Nephron progenitor cell (in vitro differentiated cells): Measurements from ENCODE around the gene TICAM1.
"Not testable (repeated sequence)": the region's sequence is repeated elsewhere in the genome, so short reads cannot be mapped to it uniquely, and the experiment has no call there.

ENCODE experiments used
- DNase-seq: peaks from one replicate; pipeline ENCODE4 v3.0.0; 2021
- H3K27ac Mint-ChIP-seq: 2 replicates; pipeline ENCODE4 v1.8.0; 2021; ENCODE audit warnings: mild to moderate bottlenecking, moderate library complexity, mixed read lengths
- H3K27me3 Mint-ChIP-seq: 2 replicates; pipeline ENCODE4 v1.8.0; 2021; ENCODE audit warnings: mild to moderate bottlenecking, low read depth, mixed read lengths; ENCODE audit not compliant: poor library complexity
- H3K36me3 Mint-ChIP-seq: 2 replicates; pipeline ENCODE4 v1.8.0; 2021; ENCODE audit warnings: low read depth, mixed read lengths
- H3K4me1 Mint-ChIP-seq: 2 replicates; pipeline ENCODE4 v1.8.0; 2021; ENCODE audit warnings: mixed read lengths
- H3K4me3 Mint-ChIP-seq: 2 replicates; pipeline ENCODE4 v1.8.0; 2021; ENCODE audit warnings: mild to moderate bottlenecking, moderate library complexity, mixed read lengths
- H3K9me3 Mint-ChIP-seq: 2 replicates; pipeline ENCODE4 v1.8.0; 2021; ENCODE audit warnings: mild to moderate bottlenecking, moderate library complexity, mixed read lengths
- TF ChIP-seq, protein P1 (sequence below): fragments of 200-600 bp; sonication (generic); IDR thresholded peaks from 2 replicates; pipeline ENCODE4 v1.5.0; 2021; ENCODE audit warnings: antibody characterized with exemption

TICAM1 gene

DNA sequence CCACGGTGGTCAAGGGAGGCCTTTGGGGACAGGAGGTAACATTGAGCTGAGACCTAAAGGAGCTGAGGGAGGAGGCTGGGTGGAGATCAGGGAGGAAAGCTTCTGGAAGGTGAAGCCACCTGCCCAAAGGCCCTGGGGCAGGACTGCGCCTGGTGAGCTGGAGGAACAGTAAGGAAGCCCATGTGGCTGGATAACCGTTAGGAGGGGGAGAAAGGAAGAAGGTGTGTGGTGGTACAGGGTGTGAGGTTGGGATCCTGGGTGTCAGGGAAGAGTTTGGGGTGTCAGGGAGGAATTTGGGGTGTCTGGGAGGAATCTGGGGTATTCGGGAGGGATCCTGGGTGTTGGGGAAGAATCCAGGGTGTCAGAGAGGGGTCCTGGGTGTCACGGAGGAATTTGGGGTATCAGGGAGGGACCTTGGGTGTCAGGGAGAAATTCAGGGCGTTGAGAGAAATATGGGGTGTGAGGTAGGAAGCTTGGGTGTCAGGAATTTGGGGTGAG, 695 bp downstream of the TICAM1 start:
- peak overlapping the region; percentile 70 for H3K27ac Mint-ChIP-seq
- H3K4me3 Mint-ChIP-seq: peak overlapping the region; percentile 75
- peaks cover 59% of the 10 kb centered on the region for H3K27me3 Mint-ChIP-seq
- H3K36me3 Mint-ChIP-seq: no peaks in the 10 kb centered on the region
- no peak for DNase-seq
- H3K9me3 Mint-ChIP-seq: peaks cover 10% of the 10 kb centered on the region
- TF ChIP-seq, protein P1, sequence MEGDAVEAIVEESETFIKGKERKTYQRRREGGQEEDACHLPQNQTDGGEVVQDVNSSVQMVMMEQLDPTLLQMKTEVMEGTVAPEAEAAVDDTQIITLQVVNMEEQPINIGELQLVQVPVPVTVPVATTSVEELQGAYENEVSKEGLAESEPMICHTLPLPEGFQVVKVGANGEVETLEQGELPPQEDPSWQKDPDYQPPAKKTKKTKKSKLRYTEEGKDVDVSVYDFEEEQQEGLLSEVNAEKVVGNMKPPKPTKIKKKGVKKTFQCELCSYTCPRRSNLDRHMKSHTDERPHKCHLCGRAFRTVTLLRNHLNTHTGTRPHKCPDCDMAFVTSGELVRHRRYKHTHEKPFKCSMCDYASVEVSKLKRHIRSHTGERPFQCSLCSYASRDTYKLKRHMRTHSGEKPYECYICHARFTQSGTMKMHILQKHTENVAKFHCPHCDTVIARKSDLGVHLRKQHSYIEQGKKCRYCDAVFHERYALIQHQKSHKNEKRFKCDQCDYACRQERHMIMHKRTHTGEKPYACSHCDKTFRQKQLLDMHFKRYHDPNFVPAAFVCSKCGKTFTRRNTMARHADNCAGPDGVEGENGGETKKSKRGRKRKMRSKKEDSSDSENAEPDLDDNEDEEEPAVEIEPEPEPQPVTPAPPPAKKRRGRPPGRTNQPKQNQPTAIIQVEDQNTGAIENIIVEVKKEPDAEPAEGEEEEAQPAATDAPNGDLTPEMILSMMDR: no peak
- peaks cover 14% of the 10 kb centered on the region for H3K4me1 Mint-ChIP-seq

- Mint-ChIP-seq H3K36me3 (no peaks in the 10 kb centered on the region), H3K4me3 (peak overlapping the region; percentile 75), H3K27ac (peak overlapping the region; percentile 70), H3K4me1 (peaks cover 14% of the 10 kb centered on the region), H3K9me3 (peaks cover 10% of the 10 kb centered on the region), H3K27me3 (peaks cover 54% of the 10 kb centered on the region)
- TF ChIP-seq, protein P1: no peak
- DNase-seq: no peak
Observed at GRCh38 chr19:4830332-4830731, 1.2 kb downstream of the TICAM1 start.

- Mint-ChIP-seq H3K27me3 (peaks cover 49% of the 10 kb centered on the region), H3K4me1 (peaks cover 14% of the 10 kb centered on the region), H3K27ac (no peak overlapping the region)
Observed at GRCh38 chr19:4829001-4829712, 2.4 kb downstream of the TICAM1 start.

GRCh38 chr19:4823577-4823976, 7.9 kb downstream of the TICAM1 start:
- no peaks in the 10 kb centered on the region for H3K9me3 Mint-ChIP-seq
- H3K27me3 Mint-ChIP-seq: peaks cover 12% of the 10 kb centered on the region
- H3K4me1 Mint-ChIP-seq: peaks cover 6% of the 10 kb centered on the region

More at GRCh38 chr19:4829001-4829712, 2.4 kb downstream of the TICAM1 start:
- no peak for DNase-seq
- TF ChIP-seq, protein P1: no peak
- H3K36me3 Mint-ChIP-seq: no peaks in the 10 kb centered on the region
- H3K9me3 Mint-ChIP-seq: peaks cover 10% of the 10 kb centered on the region
- no peak overlapping the region for H3K4me3 Mint-ChIP-seq

GRCh38 chr19:4822354-4822753, 9.2 kb downstream of the TICAM1 start:
- not testable (repeated sequence) for H3K36me3 Mint-ChIP-seq, H3K27me3 Mint-ChIP-seq, H3K9me3 Mint-ChIP-seq, H3K27ac Mint-ChIP-seq, H3K4me1 Mint-ChIP-seq, H3K4me3 Mint-ChIP-seq, DNase-seq

More at GRCh38 chr19:4823577-4823976, 7.9 kb downstream of the TICAM1 start:
- H3K27ac Mint-ChIP-seq: no peak overlapping the region
- TF ChIP-seq, protein P1: no peak
- no peak overlapping the region for H3K4me3 Mint-ChIP-seq
- DNase-seq: no peak
- H3K36me3 Mint-ChIP-seq: no peaks in the 10 kb centered on the region

GRCh38 chr19:4821265-4821664, 10.2 kb downstream of the TICAM1 start:
- no peaks in the 10 kb centered on the region for H3K36me3 Mint-ChIP-seq
- no peak overlapping the region for H3K27ac Mint-ChIP-seq
- TF ChIP-seq, protein P1: no peak
- H3K27me3 Mint-ChIP-seq: peaks cover 9% of the 10 kb centered on the region
- no peaks in the 10 kb centered on the region for H3K9me3 Mint-ChIP-seq
- DNase-seq: no peak
- H3K4me1 Mint-ChIP-seq: no peaks in the 10 kb centered on the region
- no peak overlapping the region for H3K4me3 Mint-ChIP-seq
